HT1080 (cell line): Measurements from ENCODE around the gene CHM. TPM values are rescaled to one million over a fixed set of nuclear protein-coding genes. Genes with fewer than 3 reads are reported as not detected.

Experiments
- DNase-seq: peaks from one replicate; pipeline ENCODE4 v3.0.0-alpha.2; 2015; ENCODE audit warnings: low read depth
- small RNA-seq: library from RNA; depleted of rRNA; stranded (forward); fragments of <200 nt; gene quantifications from one replicate; pipeline ENCODE3, GENCODE V24; 2014
- total RNA-seq: library from RNA; depleted of rRNA; stranded (reverse); fragments of >200 nt; shearing (Covaris generic); gene quantifications from 2 replicates; pipeline ENCODE4 v1.2.3, GENCODE V29; 2014; rRNA removed

Gene CHM
- total RNA-seq, 1 experiment from 2014 or later, result 13.5 TPM

DNA sequence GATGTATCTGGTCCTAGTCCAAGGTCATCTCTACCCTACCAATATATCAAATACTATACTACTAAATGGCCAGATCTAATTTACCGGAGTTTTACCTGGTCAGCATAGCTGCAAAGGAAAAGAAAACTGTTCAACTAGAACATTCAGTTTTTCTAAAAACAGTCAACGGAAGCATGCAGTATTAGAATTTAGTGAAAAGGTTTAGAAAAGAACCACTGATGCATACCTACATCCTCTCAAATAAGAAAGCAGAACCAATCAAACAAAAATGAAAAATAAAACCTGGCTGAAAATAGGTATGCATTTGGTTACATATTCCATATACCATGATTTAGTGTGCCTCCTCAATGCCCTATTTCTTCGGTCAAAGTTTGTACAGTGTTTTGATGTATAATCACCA lies 140.0 kb downstream of the CHM start:
- no peak for DNase-seq

DNA sequence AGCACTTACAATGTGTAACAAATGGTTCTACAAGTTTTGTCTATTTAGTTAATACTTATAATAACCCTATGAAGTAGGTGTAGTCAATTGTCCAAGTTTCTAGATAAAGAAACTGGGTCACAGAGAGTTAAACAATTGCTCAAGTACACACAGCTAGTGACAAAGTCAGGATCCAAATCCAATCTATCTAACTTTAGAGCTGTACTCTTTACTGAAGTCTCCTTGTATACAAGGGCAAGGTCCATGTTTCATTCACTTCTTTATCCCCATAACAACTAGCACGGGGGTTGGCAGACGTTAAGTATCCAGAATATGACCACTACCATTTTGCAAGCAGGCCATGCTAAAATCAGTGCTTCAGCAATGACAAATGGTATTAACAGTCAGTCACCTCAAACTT lies 141.0 kb downstream of the CHM start:
- DNase-seq, result no peak

DNA sequence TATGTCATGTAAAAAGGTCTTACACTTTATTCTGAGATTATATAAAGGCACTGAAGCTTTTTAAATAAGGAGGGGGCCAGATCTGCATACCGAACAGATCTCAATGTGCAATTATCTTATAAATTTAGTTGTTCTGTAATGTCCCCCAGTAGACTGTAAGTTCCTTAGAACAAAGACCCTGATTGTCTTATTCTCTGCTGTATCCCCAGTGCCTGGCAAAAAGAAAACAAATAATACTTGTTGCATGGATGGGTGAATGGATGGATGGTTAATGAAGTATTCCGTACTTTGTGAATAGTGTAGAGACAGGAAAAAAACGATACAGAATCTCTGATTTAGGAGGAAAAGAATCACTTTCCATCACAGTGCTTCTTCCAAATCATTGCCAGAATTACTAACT lies 141.5 kb downstream of the CHM start:
- DNase-seq, result no peak

DNA sequence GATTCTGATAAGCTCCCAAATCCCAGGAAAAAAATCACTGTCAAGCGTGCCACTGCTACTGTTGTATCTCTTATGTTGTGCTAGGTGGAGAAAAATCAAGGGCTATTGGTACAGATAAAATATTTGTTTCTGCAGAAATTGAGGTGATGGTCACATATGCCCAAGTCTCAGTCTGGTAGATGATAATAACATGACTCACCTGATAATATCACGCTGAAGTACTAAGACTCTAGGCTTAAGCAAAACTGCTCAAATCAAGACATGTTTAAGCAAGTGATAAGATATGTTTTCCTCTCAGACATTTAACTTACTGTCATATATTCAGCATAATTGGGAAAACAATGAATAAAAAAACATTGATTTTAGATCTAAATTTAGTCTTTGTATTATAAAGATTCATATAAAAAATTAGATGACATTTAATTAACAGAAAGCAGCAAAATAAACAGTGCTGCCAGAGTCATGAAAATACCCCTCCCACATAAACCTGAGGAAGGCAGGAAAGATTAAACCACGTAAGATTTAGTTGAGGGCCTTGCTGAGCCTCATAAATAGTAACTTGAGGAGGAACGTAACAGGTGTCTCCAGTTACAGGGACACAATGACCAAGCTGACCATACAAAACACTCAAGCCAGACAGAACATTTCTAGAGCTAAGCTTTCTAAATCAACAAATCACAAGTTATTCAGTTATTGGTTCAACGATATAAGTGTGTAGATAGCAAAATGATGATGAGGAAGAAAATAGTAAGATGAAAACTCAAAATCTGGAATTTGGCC lies 143.5 kb downstream of the CHM start:
- no peak for DNase-seq

DNA sequence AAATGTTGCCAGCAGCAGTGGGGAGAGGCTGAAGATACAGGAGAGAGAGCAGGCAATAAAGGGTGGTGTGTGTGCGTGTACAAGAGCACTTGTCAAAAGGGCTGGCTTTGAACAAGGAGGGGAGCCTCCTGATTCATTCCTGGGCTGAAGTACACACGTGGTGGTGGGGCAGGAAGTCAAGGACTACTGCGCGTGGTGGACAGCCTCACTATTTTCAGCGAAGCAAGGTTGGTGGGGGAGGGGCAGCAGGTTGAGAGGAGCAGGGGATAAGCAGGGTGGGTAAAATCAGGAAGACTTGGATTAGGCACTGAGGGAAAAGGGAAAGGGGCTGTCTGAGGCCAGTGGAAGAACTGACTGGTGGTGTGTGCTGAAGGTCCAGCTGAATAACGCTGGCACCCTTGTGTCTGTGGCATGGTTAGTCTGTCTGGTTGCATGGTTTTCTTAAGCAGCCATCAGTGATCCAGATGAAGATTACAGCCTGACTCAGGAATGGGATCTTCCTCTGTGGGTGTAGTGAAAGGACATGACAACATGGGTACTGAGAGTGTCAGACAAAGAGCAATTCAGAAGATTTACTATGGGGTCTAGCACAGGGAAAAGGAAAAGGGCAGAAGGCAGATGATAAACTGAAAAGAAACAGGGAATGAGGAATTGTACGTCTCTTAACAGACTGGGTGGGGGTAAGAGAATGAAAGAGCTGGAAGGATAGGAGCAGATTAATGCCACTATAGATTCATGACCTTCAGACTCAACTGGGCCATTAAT lies 149.8 kb downstream of the CHM start:
- no peak for DNase-seq

- no peak for DNase-seq
Observed at GRCh38 chrX:85882601-85883000, 164.8 kb downstream of the CHM start.

GRCh38 chrX:85870585-85870984 lies 176.8 kb downstream of the CHM start:
- DNase-seq, result no peak

DNA sequence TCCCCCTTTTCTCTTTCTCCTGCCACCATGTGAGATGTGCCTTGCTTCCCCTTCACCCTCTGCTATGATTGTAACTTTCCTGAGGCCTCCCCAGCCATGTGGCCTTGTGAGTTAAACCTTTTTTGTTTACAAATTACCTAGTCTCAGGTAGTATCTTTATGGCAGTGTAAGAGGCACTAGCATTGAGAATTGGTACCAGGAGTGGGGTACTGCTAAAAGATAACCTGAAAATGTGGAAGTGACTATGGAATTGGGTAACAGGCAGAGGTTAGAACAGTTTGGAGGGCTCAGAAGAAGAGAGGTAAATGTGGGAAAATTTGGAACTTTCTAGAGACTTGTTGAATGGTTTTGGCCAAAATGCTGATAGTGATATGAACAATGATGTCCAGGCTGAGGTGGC lies 182.0 kb downstream of the CHM start:
- DNase-seq, result no peak

- no peak for DNase-seq
Observed at GRCh38 chrX:85859426-85859825, 187.9 kb downstream of the CHM start.

DNA sequence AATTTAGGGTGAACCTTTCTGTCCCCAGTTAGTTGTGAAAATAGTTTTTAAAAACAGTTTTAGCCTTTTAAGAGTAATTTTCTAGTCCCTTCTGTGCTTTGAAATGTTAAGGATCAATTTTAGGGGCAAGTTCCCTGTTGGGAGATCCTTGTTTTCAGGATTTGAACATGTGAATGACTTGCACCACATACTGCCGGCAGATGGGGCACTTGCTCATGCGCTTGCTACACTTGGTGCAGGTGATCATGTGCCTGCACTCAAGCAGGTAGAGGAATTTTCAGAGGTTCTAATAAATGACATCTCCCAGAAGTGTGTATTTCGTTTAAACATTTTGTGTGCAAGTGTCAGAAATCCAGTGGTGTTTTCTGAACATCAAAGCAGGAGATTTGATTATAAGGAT lies 195.9 kb downstream of the CHM start:
- DNase-seq, result no peak

DNA sequence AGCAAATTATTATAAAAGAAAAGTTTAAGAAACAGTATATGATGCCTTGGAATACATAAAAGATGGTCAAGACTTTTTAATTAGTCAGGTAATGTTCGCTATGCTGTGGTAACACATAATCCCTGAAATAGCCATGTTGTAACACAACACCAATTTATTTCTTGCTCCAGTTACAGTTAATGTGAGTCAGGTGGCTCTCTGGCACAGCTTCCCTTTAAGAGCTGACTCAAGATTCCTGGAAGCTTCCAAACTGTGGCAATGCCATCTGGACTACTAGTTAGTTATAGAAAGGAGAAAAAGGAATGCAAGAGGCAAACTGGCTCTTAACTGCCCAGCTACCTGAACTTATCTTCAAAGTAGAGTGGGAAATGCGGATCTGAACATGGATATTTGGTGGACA lies 210.5 kb downstream of the CHM start:
- DNase-seq, result peak; percentile 38

- DNase-seq, result no peak
Observed at GRCh38 chrX:85828771-85829170, 218.6 kb downstream of the CHM start.

DNA sequence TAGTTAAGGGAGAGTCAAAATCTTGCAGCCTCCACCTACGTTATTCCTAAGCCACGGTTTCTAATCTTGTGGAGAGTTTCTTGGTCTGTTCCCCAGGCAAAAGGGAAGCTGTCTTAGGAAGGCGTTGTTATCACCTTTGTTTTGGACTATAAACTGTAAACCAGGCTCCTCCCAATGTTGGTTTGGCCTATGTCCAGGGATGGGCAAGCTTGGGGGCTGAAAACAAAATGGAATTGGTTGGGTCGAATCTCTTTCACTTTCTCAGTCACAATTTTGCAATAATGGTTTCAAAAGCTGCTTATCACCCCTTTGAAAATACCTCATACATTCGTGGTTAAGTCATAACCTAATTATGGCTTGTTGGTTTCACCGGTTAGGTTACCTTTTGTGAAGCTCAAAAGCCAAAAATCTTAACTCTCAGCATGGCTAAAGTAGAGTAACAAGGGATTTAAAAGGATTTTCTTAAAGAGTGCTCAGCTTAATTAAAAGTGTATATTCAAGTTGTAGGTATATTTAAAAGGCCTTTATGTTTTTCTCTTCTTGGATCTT lies 232.1 kb downstream of the CHM start:
- DNase-seq, result no peak

Small RNA genes lying within 50 kb of the gene (small RNA-seq; reads per million reads assigned to genes)
- gene AL022401.1 (not detected), gene MIR361 (4.2 reads per million, percentile 88 among the genes with 10 or more reads in this experiment), gene NDUFA5P7 (not detected), gene RF00019 (not detected)

Other genes starting within 250 kb of the CHM start
- gene DACH2, start 100.9 kb upstream of the CHM start, total RNA-seq, result not detected in 2 replicates